SK-N-SH (cell line): ENCODE results near the gene PTGIS. TPM values are rescaled to one million over a fixed set of nuclear protein-coding genes. Genes with fewer than 3 reads are reported as not detected.

Experiments used
- CTCF ChIA-PET: fragments of 300-600, 350-600 bp; formaldehyde crosslinking; extraction: SDS; loops from one replicate; lab custom pipeline; 2021; lab: Yijun Ruan, JAX
- POLR2A ChIA-PET: fragments of 350-600 bp; sonication (Branson Sonifier 250); formaldehyde crosslinking; extraction: SDS; loops from one replicate; lab custom pipeline; 2020; ENCODE audit warnings: antibody characterized with exemption, inconsistent platforms; lab: Yijun Ruan, JAX
- DNase-seq: peaks from one replicate; pipeline ENCODE4 v3.0.0; 2012
- H2AFZ ChIP-seq: fragments of 200-600 bp; sonication (generic); 2 replicates; pipeline ENCODE4 v1.8.1; 2016; ENCODE audit warnings: antibody characterized with exemption, mild to moderate bottlenecking, low read depth
- H3F3A ChIP-seq: fragments of 200-600 bp; sonication (generic); replicated peaks from 2 replicates; pipeline ENCODE3; 2016; ENCODE audit warnings: antibody characterized with exemption, mild to moderate bottlenecking; ENCODE audit not compliant: insufficient read depth
- H3K27ac ChIP-seq, 2 experiments: fragments of 200-500 bp in 1 of 2; fragments of 200-600 bp in 1 of 2; sonication (Bioruptor generic) in 1 of 2; sonication (generic), shearing (Covaris generic) in 1 of 2; 2 replicates each; pipeline versions ENCODE4 v1.5.1 to v1.6.1; 2014 to 2016; ENCODE audit warnings: low read depth in 2 of 2, inconsistent platforms in 1 of 2, low read length in 1 of 2, mild to moderate bottlenecking in 1 of 2, mixed read lengths in 1 of 2
- H3K27me3 ChIP-seq: fragments of 200-600 bp; sonication (generic), shearing (Covaris generic); 2 replicates; pipeline ENCODE4 v1.6.1; 2016; ENCODE audit warnings: mixed run types; ENCODE audit not compliant: insufficient read depth
- H3K36me3 ChIP-seq, 2 experiments: fragments of 200-500 bp in 1 of 2; fragments of 200-600 bp in 1 of 2; sonication (Bioruptor generic) in 1 of 2; sonication (generic) in 1 of 2; replicated peaks in 1 of 2; 2 replicates each; pipeline versions ENCODE3 to v1.5.1; 2014 to 2016; ENCODE audit warnings: low read length in 1 of 2, mild to moderate bottlenecking in 1 of 2; ENCODE audit not compliant: insufficient read depth in 2 of 2, control insufficient read depth in 1 of 2
- H3K4me1 ChIP-seq, 2 experiments: fragments of 200-500 bp in 1 of 2; fragments of 200-600 bp in 1 of 2; sonication (Bioruptor generic) in 1 of 2; sonication (generic), shearing (Covaris generic) in 1 of 2; 2 replicates each; pipeline versions ENCODE4 v1.5.1 to v1.6.1; 2014 to 2016; ENCODE audit warnings: low read depth in 1 of 2, low read length in 1 of 2, mixed run types in 1 of 2; ENCODE audit not compliant: insufficient read depth in 2 of 2, control insufficient read depth in 1 of 2
- H3K4me2 ChIP-seq: fragments of 200-600 bp; sonication (generic), shearing (Covaris generic); 2 replicates; pipeline ENCODE4 v1.6.1; 2017; ENCODE audit warnings: mixed run types
- H3K4me3 ChIP-seq, 2 experiments: fragments of 200-500 bp in 1 of 2; fragments of 200-600 bp in 1 of 2; sonication (Bioruptor generic) in 1 of 2; sonication (generic), shearing (Covaris generic) in 1 of 2; 2 replicates each; pipeline versions ENCODE4 v1.5.1 to v1.8.1; 2014 to 2016; ENCODE audit warnings: low read depth in 2 of 2, inconsistent platforms in 1 of 2, low read length in 1 of 2, mild to moderate bottlenecking in 1 of 2, mixed read lengths in 1 of 2, moderate library complexity in 1 of 2
- H3K79me2 ChIP-seq: fragments of 200-600 bp; sonication (generic); 2 replicates; pipeline ENCODE4 v1.8.1; 2017; ENCODE audit warnings: mild to moderate bottlenecking; ENCODE audit not compliant: insufficient read depth
- H3K9ac ChIP-seq: fragments of 200-600 bp; sonication (generic); 2 replicates; pipeline ENCODE4 v1.6.1; 2017; ENCODE audit warnings: mixed run types
- H3K9me2 ChIP-seq: fragments of 200-600 bp; sonication (generic); 2 replicates; pipeline ENCODE4 v1.6.1; 2017; ENCODE audit warnings: mixed run types
- H3K9me3 ChIP-seq: fragments of 200-600 bp; sonication (generic); 2 replicates; pipeline ENCODE4 v1.6.1; 2017; ENCODE audit warnings: mixed run types, mild to moderate bottlenecking, moderate library complexity
- H4K20me1 ChIP-seq: fragments of 200-600 bp; sonication (generic); 2 replicates; pipeline ENCODE4 v1.6.1; 2017; ENCODE audit warnings: mild to moderate bottlenecking, mixed run types; ENCODE audit not compliant: insufficient read depth
- CHD2 ChIP-seq: fragments of 150-350 bp; IDR thresholded peaks from 2 replicates; pipeline ENCODE4 v1.6.1; 2018; ENCODE audit warnings: low read length; ENCODE audit not compliant: partially characterized antibody
- ELF1 ChIP-seq: IDR thresholded peaks from 2 replicates; pipeline ENCODE4 v1.4.0; 2012
- EZH2phosphoT487 ChIP-seq: fragments of 200-600 bp; sonication (generic); IDR thresholded peaks from 2 replicates; pipeline ENCODE4 v1.6.1; 2017; ENCODE audit warnings: low read depth, mixed run types, mild to moderate bottlenecking, antibody characterized with exemption, moderate library complexity, borderline replicate concordance
- FOSL2 ChIP-seq: IDR thresholded peaks from 2 replicates; pipeline ENCODE4 v1.4.0; 2012; ENCODE audit warnings: low read depth, mild to moderate bottlenecking, moderate library complexity, borderline replicate concordance
- GABPA ChIP-seq: IDR thresholded peaks from 2 replicates; pipeline ENCODE4 v1.4.0; 2012; ENCODE audit warnings: low read depth, mild to moderate bottlenecking
- MEF2A ChIP-seq: IDR thresholded peaks from 2 replicates; pipeline ENCODE4 v1.4.0; 2012; ENCODE audit warnings: low read depth, borderline replicate concordance
- NRF1 ChIP-seq: IDR thresholded peaks from 2 replicates; pipeline ENCODE4 v1.6.1; 2012; ENCODE audit warnings: low read depth, mild to moderate bottlenecking, low read length
- RCOR1 ChIP-seq: fragments of 150-350 bp; IDR thresholded peaks from 2 replicates; pipeline ENCODE4 v1.6.1; 2017; ENCODE audit warnings: antibody characterized with exemption, low read length
- REST ChIP-seq: IDR thresholded peaks from 2 replicates; pipeline ENCODE4 v1.6.1; 2012; ENCODE audit warnings: mild to moderate bottlenecking, low read depth, low read length, moderate library complexity
- RFX5 ChIP-seq: IDR thresholded peaks from 2 replicates; pipeline ENCODE4 v1.6.1; 2012; ENCODE audit warnings: mild to moderate bottlenecking, improper control_type of control experiment, low read length
- USF2 ChIP-seq: fragments of 150-350 bp; IDR thresholded peaks from 2 replicates; pipeline ENCODE4 v1.6.1; 2017; ENCODE audit warnings: antibody characterized with exemption, low read length, low read depth, borderline replicate concordance
- ZBTB33 ChIP-seq: IDR thresholded peaks from 2 replicates; pipeline ENCODE4 v1.4.0; 2012; ENCODE audit warnings: low read depth, borderline replicate concordance
- WGBS: methylation state at CpG from one replicate; pipeline ENCODE4 v1.1.6; 2017; ENCODE audit warnings: low lambda C conversion rate; 5-methylcytosine and 5-hydroxymethylcytosine counted together
- polyA plus RNA-seq, 3 experiments: library from polyadenylated mRNA; depleted of rRNA; stranded (reverse); fragments of >200 nt; gene quantifications; 2 replicates each; pipeline ENCODE4 v1.2.3, GENCODE V29; 2012

Gene PTGIS
- polyA plus RNA-seq, 1 of the 3 experiments (the other 2 are of a cell fraction), result 1.0 TPM

- TF ChIP-seq ZBTB33, result no peak
- TF ChIP-seq REST, result no peak
- 51% methylated on average over 6 of the region's 6 CpGs for WGBS
- H3K9me3 ChIP-seq, result no peaks in the 10 kb centered on the region
- peaks cover 0 to 5% of the 10 kb centered on the region in 2 experiments; a peak in 1 of 4 replicates for H3K4me1 ChIP-seq
- H3K27ac ChIP-seq, result no peak overlapping the region
- no peak overlapping the region for H3K4me3 ChIP-seq
- H3K4me2 ChIP-seq, result no peak overlapping the region
- ChIA-PET CTCF (interaction anchor here (1.0 kb wide), 2 partner anchors 11 to 253 kb away, joined by 3 to 4 read pairs; no protein-coding TSS in a partner anchor), POLR2A (no interaction called here)
- H3K9me2 ChIP-seq, result no peaks in the 10 kb centered on the region
- H4K20me1 ChIP-seq, result no peaks in the 10 kb centered on the region
- DNase-seq, result no peak
- H2AFZ ChIP-seq, result no peak overlapping the region
- H3F3A ChIP-seq, result no peaks in the 10 kb centered on the region
- H3K36me3 ChIP-seq, result no peaks in the 10 kb centered on the region
- no peaks in the 10 kb centered on the region; the same call in 1 of the 2 replicates for H3K27me3 ChIP-seq
- no peak overlapping the region for H3K9ac ChIP-seq
- H3K79me2 ChIP-seq, result no peaks in the 10 kb centered on the region
These were observed 4.9 kb upstream of the PTGIS start for GRCh38 chr20:49572857-49573256.

GRCh38 chr20:49571553-49571835 lies 3.6 kb upstream of the PTGIS start:
- Histone ChIP-seq H3K9ac (no peak overlapping the region), H3K9me3 (no peaks in the 10 kb centered on the region), H3K9me2 (no peaks in the 10 kb centered on the region), H3F3A (no peaks in the 10 kb centered on the region), H3K4me1 (peaks cover 0 to 11% of the 10 kb centered on the region in 2 experiments; a peak in 1 of 4 replicates), H3K27ac (no peak overlapping the region), H3K36me3 (no peaks in the 10 kb centered on the region), H4K20me1 (no peaks in the 10 kb centered on the region), H3K27me3 (no peaks in the 10 kb centered on the region; the same call in 1 of the 2 replicates), H3K4me3 (no peak overlapping the region), H2AFZ (no peak overlapping the region), H3K4me2 (no peak overlapping the region), H3K79me2 (no peaks in the 10 kb centered on the region)
- 17% methylated on average over 1 of the region's 2 CpGs for WGBS
- TF ChIP-seq MEF2A, result no peak
- no peak for TF ChIP-seq ELF1
- no peak for TF ChIP-seq ZBTB33
- no peak for TF ChIP-seq RCOR1
- TF ChIP-seq EZH2phosphoT487, result no peak
- TF ChIP-seq NRF1, result no peak
- TF ChIP-seq CHD2, result no peak
- TF ChIP-seq REST, result no peak
- no peak for TF ChIP-seq GABPA
- TF ChIP-seq USF2, result no peak
- TF ChIP-seq FOSL2, result no peak
- TF ChIP-seq RFX5, result no peak
- DNase-seq, result no peak
- POLR2A ChIA-PET, result no interaction called here
- CTCF ChIA-PET, result interaction anchor here (1.1 to 3.1 kb wide), 2 partner anchors 30 to 32 kb away, joined by 3 to 19 read pairs; no protein-coding TSS in a partner anchor
